ENCODE data around the gene ADAMTS19. TPM values are rescaled to one million over a fixed set of nuclear protein-coding genes. Genes with fewer than 3 reads are reported as not detected.
"Not testable (repeated sequence)": the region's sequence is repeated elsewhere in the genome, so short reads cannot be mapped to it uniquely, and the experiment has no call there.

ADAMTS19 gene
- total RNA-seq, 4 donors from 2014 or later = 0.42 to 12.0 (median 2.7) TPM; not detected in 1

DNA sequence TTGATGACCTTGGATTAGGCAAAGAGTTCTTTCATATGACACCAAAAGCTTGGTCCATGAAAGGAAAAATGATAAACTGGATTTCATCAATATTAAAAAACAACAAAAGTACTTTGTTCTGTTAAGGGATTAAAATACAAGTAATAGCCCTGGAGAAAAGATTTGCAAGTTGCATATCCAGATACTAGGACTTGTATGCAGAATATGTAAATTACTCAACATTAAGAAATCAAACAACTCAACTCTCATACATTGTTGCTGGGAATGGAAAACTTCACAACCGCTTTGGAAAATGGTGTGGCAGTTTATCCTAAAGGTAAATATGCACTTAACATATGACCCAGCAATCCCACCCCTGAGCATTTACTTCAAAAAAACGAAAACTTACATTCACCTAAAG lies 112.0 kb downstream of the ADAMTS19 start:
- no peaks in the 10 kb centered on the region for H3K9me3 ChIP-seq
- no peak overlapping the region for H3K4me3 ChIP-seq
- H3K4me1 ChIP-seq = no peaks in the 10 kb centered on the region
- no peaks in the 10 kb centered on the region for H3K27me3 ChIP-seq
- no peaks in the 10 kb centered on the region for H3K36me3 ChIP-seq
- no peak overlapping the region for H3K27ac ChIP-seq
- WGBS, 2 donors = 63 to 88% methylated on average over 2 of the region's 2 CpGs
- no peak for DNase-seq (ENCODE audit: low spot score in 2 of 2)
- TF ChIP-seq EP300 (IDR thresholded peaks at IDR 0.05) (no peak), CTCF (IDR thresholded peaks at IDR 0.05) (no peak), POLR2A (IDR thresholded peaks at IDR 0.05) (no peak)

- H3K27me3 ChIP-seq; H3K9me3 ChIP-seq; H3K4me3 ChIP-seq; H3K4me1 ChIP-seq; H3K27ac ChIP-seq; H3K36me3 ChIP-seq; DNase-seq (ENCODE audit: low spot score in 2 of 2): not testable (repeated sequence)
- WGBS, 2 donors = 42 to 45% methylated on average over 4 of the region's 4 CpGs
Measured at GRCh38 chr5:129584496-129584895, 124.4 kb downstream of the ADAMTS19 start.

DNA sequence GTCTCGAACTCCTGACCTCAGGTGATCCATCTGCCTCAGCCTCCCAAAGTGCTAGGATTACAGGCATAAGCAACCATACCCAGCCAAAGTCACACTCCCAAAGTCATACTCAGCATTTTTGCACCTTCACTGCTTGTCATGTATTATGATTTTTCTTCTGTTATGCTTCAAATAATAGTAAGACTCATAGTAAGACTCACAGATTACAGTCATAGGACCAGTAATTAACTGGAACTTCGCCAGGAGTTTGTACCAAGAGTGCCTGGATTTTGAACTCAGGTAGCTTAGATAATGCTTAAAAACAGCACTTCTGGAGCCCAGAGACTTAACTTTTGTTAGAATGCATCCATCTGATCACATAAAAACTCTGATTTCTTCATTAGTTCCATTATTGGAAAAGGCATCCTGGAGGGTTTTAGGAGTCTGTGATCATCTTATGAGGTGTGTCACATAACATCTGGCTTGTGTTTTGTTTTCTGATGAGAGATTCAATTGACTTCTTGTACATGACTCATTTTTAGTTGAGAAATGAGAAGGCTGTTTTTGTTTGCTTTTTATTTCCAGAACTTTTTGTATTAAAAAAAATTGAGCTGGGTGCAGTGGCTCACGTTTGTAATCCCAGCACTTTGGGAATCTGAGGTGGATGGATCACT lies 131.5 kb downstream of the ADAMTS19 start:
- TF ChIP-seq CTCF (IDR thresholded peaks at IDR 0.05) (no peak), EP300 (IDR thresholded peaks at IDR 0.05) (no peak), POLR2A (IDR thresholded peaks at IDR 0.05) (no peak)
- Histone ChIP-seq H3K4me3 (no peak overlapping the region), H3K9me3 (no peaks in the 10 kb centered on the region), H3K27ac (no peak overlapping the region), H3K27me3 (no peaks in the 10 kb centered on the region), H3K4me1 (no peaks in the 10 kb centered on the region), H3K36me3 (no peaks in the 10 kb centered on the region)
- WGBS, 2 donors = 58 to 65% methylated on average over 3 of the region's 3 CpGs
- DNase-seq (ENCODE audit: low spot score in 2 of 2) = no peak

- Histone ChIP-seq H3K9me3 (no peaks in the 10 kb centered on the region), H3K4me3 (no peak overlapping the region), H3K27me3 (no peaks in the 10 kb centered on the region), H3K36me3 (no peaks in the 10 kb centered on the region), H3K4me1 (no peaks in the 10 kb centered on the region), H3K27ac (no peak overlapping the region)
- DNase-seq (ENCODE audit: low spot score in 2 of 2) = no peak
- WGBS, 2 donors = 79 to 82% methylated on average over 2 of the region's 2 CpGs
- TF ChIP-seq POLR2A (IDR thresholded peaks at IDR 0.05) = no peak
- TF ChIP-seq EP300 (IDR thresholded peaks at IDR 0.05) = no peak
- no peak for TF ChIP-seq CTCF (IDR thresholded peaks at IDR 0.05)
Measured at GRCh38 chr5:129593525-129593924, 133.4 kb downstream of the ADAMTS19 start.

DNA sequence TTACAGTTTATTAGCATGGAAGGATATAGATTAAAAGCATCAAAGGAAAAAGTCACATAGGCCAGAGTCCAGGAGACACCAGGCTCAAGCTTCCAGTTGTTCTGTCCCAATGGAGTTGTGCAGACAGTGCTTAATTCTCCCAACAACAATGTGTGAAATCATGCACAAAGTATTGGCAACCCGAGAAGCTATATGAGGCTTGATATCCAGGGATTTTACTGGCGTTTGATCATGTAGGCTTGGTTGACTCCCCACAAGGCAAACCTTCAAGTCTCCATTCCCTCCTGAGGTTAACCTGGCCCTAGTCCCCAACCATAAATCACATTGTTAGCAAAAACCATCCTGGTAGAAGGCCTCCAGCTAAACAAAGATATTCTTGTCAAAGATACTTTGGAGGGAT lies 141.5 kb downstream of the ADAMTS19 start:
- TF ChIP-seq EP300 (IDR thresholded peaks at IDR 0.05) (no peak), CTCF (IDR thresholded peaks at IDR 0.05) (no peak), POLR2A (IDR thresholded peaks at IDR 0.05) (no peak)
- Histone ChIP-seq H3K9me3 (no peaks in the 10 kb centered on the region), H3K4me3 (no peak overlapping the region), H3K36me3 (no peaks in the 10 kb centered on the region), H3K4me1 (no peaks in the 10 kb centered on the region), H3K27ac (no peak overlapping the region), H3K27me3 (no peaks in the 10 kb centered on the region)
- WGBS, 2 donors = 58 to 73% methylated on average over 2 of the region's 2 CpGs
- DNase-seq (ENCODE audit: low spot score in 2 of 2) = no peak

DNA sequence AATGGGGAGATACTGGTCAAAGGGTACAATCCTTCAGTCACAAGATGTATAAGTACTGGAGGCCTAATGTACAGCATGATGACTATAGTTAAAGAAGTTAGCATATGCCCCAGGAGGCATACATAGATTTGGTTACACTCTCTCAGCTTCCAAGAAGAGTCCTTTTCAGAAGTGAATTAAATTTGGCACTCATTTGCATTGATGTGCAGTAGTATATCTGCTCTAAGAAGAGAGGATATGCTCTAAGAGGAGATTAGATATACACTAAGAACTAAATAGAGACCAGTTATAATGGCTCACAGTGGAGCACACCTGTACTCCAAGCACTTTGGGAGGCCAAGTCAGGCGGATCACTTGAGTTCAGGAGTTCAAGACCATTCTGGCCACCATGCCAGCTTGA lies 148.3 kb downstream of the ADAMTS19 start:
- Histone ChIP-seq H3K36me3 (no peaks in the 10 kb centered on the region), H3K27me3 (no peaks in the 10 kb centered on the region), H3K9me3 (peaks cover 0 to 3% (median 0%) of the 10 kb centered on the region in 4 donors), H3K4me1 (no peaks in the 10 kb centered on the region), H3K4me3 (no peak overlapping the region), H3K27ac (no peak overlapping the region)
- WGBS, 2 donors = 88 to 89% methylated on average over 1 of the region's 1 CpG
- DNase-seq (ENCODE audit: low spot score in 2 of 2) = no peak
- no peak for TF ChIP-seq CTCF (IDR thresholded peaks at IDR 0.05)
- TF ChIP-seq POLR2A (IDR thresholded peaks at IDR 0.05) = no peak
- no peak for TF ChIP-seq EP300 (IDR thresholded peaks at IDR 0.05)

All from tibial nerve (tissue), 4 donors.